ENCODE data around the gene YIPF6. TPM values are rescaled to one million over a fixed set of nuclear protein-coding genes. Genes with fewer than 3 reads are reported as not detected.

Gene YIPF6
- total and polyA plus RNA-seq, 9 of the 15 experiments (the other 6 are each of a cell fraction or from before 2014, with no cell fraction given): 7.7 to 44.2 (median 22.4) TPM

DNA sequence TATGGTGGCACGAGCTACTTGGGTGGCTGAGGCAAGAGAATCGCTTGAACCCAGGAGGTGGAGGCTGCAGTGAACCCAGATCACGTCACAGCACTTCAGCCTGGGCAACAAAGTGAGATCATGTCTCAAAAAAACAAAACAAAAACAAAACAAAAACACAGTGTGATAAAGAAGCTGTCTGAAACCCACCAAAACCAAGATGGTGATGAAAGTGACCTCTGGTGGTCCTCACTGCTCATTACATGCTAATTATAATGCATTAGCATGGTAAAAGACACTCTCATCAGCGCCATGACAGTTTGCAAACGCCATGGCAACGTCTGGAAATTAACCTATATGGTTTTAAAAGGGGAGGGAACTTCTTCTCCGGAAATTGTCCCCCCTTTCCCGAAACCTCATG, 36.2 kb upstream of the YIPF6 start (continued):
- TF ChIP-seq, protein P1, sequence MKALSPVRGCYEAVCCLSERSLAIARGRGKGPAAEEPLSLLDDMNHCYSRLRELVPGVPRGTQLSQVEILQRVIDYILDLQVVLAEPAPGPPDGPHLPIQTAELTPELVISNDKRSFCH (CRISPR knock-in tag; IDR thresholded peaks at IDR 0.05): no peak
- TF ChIP-seq, protein P1 (tag; IDR thresholded peaks at IDR 0.05): no peak

DNA sequence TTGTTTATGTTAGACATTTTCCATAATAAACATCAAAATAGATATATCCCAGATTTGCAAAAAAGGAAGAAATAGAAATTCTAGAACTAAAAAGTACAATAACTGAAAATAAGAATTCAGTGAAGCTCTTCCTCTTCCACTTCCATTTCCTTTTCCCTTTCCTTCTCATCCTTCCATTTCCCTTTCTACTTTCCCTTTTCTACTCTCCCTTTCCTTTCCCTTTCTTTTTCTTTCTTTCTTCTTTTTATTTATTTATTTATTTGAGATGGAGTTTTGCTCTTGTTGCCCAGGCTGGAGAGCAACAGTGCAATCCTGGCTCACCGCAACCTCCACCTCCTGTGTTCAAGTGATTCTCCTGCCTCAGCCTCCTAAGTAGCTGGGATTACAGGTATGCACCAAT, 35.0 kb upstream of the YIPF6 start:
- Histone ChIP-seq H3K4me1 (replicated peaks in 1 of 2; ENCODE audit: control insufficient read depth in 2 of 2, insufficient read depth in 2 of 2, low read length in 2 of 2) (no peaks in the 10 kb centered on the region), H3K4me3 (no peak overlapping the region), H3K27me3 (ENCODE audit: control insufficient read depth in 2 of 2, insufficient read depth in 2 of 2, low read length in 2 of 2) (no peaks in the 10 kb centered on the region; a peak in 1 of 5 replicates), H3K9me3 (replicated peaks; ENCODE audit: control insufficient read depth, insufficient read depth, low read depth, low read length) (no peaks in the 10 kb centered on the region), H3K4me2 (ENCODE audit: insufficient read depth, low read length) (no peak overlapping the region), H2AFZ (ENCODE audit: low read depth, low read length) (no peak overlapping the region), H3K27ac (ENCODE audit: extremely low read depth, low read depth, low read length) (no peak overlapping the region), H3K79me2 (ENCODE audit: control insufficient read depth, insufficient read depth, low read length) (no peaks in the 10 kb centered on the region), H4K20me1 (replicated peaks; ENCODE audit: control insufficient read depth, insufficient read depth, low read length) (no peaks in the 10 kb centered on the region), H3K36me3 (ENCODE audit: control insufficient read depth, insufficient read depth, low read length) (no peaks in the 10 kb centered on the region), H3K9me1 (ENCODE audit: control insufficient read depth, insufficient read depth, low read length) (no peaks in the 10 kb centered on the region), H3K9ac (ENCODE audit: insufficient read depth in 1 of 2, low read depth in 2 of 2, low read length in 2 of 2) (no peak overlapping the region)
- in situ Hi-C loops (cut with MboI) (no loop called here), intact Hi-C loops (cut with micrococcal nuclease) (loop anchor here (5.0 kb wide), 3 partner anchors 232 to 282 kb away; no protein-coding TSS in a partner anchor)
- no peak for DNase-seq (ENCODE audit: extremely low read depth in 1 of 4, low spot score in 3 of 4)
- BruUV-seq (replicated peaks): no TSS peak
- CTCF ChIA-PET (ENCODE audit: low intra/inter-chr PET ratio): no interaction called here
- FAIRE-seq: no peak
- WGBS (ENCODE audit: insufficient coverage, low coverage, missing lambda C conversion rate): 43% methylated on average over 1 of the region's 1 CpG
- ATAC-seq: no peak
- POLR2A ChIA-PET: no interaction called here
- TF ChIP-seq BRF1 (IDR thresholded peaks at IDR 0.05; ENCODE audit: borderline replicate concordance, extremely low read depth, insufficient read length): no peak
- no peak for TF ChIP-seq ZNF354B (CRISPR knock-in tag; IDR thresholded peaks at IDR 0.05)
- TF ChIP-seq HDAC3 (IDR thresholded peaks at IDR 0.05; ENCODE audit: borderline replicate concordance, partially characterized antibody): no peak

All from K562 (cell line).